Left lung (tissue), 14 donors: ENCODE data around the gene CLDN4. TPM values are rescaled to one million over a fixed set of nuclear protein-coding genes. Genes with fewer than 3 reads are reported as not detected.
"Not testable (repeated sequence)": the region's sequence is repeated elsewhere in the genome, so short reads cannot be mapped to it uniquely, and the experiment has no call there.

Experiments used
- ATAC-seq: fragments of 200-7000 bp; cut with Tn5 transposase; one replicate; pipeline ENCODE4 v1.9.1; 2020; ENCODE audit warnings: moderate library complexity
- DNase-seq, 4 donors: peaks; one replicate each; pipeline ENCODE4 v3.0.0-alpha.2; 2013 to 2020
- H3K27ac ChIP-seq, 2 donors: fragments of 200-600 bp; sonication (generic) in 1 of 2; one replicate each; pipeline versions ENCODE4 v1.5.0 to v1.8.0; 2020 to 2021
- H3K27me3 ChIP-seq, 2 donors: fragments of 200-600 bp; sonication (generic) in 1 of 2; one replicate each; pipeline versions ENCODE4 v1.5.0 to v1.8.0; 2020 to 2021
- H3K36me3 ChIP-seq, 2 donors: fragments of 200-600 bp; sonication (generic) in 1 of 2; one replicate each; pipeline versions ENCODE4 v1.5.0 to v1.8.0; 2020 to 2021
- H3K4me1 ChIP-seq, 2 donors: fragments of 200-600 bp; one replicate each; pipeline ENCODE4 v1.8.0; 2021
- H3K4me3 ChIP-seq, 2 donors: fragments of 200-600 bp; sonication (generic) in 1 of 2; one replicate each; pipeline versions ENCODE4 v1.5.0 to v1.8.0; 2020 to 2021; ENCODE audit warnings: mild to moderate bottlenecking in 1 of 2
- H3K9me3 ChIP-seq, 2 donors: fragments of 200-600 bp; sonication (generic) in 1 of 2; one replicate each; pipeline versions ENCODE4 v1.5.0 to v1.8.0; 2020 to 2021
- intact Hi-C, 2 donors: fragments of 100-400 bp; cut with DNase I; formaldehyde crosslinking; loops; one replicate each; pipeline versions ENCODE4 v1.11.2 to v1.14.2; 2022
- long read RNA-seq, 12 donors: library from polyadenylated mRNA in 2 of 12; unstranded in 2 of 12; transcript quantifications; one replicate each; pipeline ENCODE4 v2.0.0 and lab custom pipeline, GENCODE V29; 2019 to 2026
- polyA plus RNA-seq, 6 donors: library from polyadenylated mRNA; unstranded; fragments of 120-200 nt; gene quantifications; one replicate each; pipeline ENCODE4 v1.2.1, GENCODE V29; 2013; ENCODE audit not compliant: insufficient read length in 6 of 6
- total RNA-seq, 2 donors: library from RNA; stranded (reverse); fragmentation: NEBNext Ultra II Directional; extraction: Animal tissue kit (Norgen Biotek cat#: 25700); gene quantifications; one replicate each; pipeline ENCODE4 v1.2.1, GENCODE V29; 2021
- TF ChIP-seq, protein P1 (sequence below), 2 donors: fragments of 200-600 bp; sonication (generic) in 1 of 2; IDR thresholded peaks; one replicate each; pipeline versions ENCODE4 v1.5.0 to v1.8.0; 2021; ENCODE audit warnings: antibody characterized with exemption in 2 of 2
- donor health status: DM: no; HTN: yes; CAD: no.
- donor health status: DM: no; HTN: no; CAD: no.

The CLDN4 gene, protein sequence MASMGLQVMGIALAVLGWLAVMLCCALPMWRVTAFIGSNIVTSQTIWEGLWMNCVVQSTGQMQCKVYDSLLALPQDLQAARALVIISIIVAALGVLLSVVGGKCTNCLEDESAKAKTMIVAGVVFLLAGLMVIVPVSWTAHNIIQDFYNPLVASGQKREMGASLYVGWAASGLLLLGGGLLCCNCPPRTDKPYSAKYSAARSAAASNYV
- total RNA-seq (100 to 1,000 TPM; 108 to 219 TPM), polyA plus RNA-seq (10 to 100 TPM; 67.1 to 99.4 (median 86.7) TPM)
- long read RNA-seq, donor 1, full-length matches to known transcripts = 152 of 152 reads
- long read RNA-seq, donor 1, partial matches to known transcripts = 0 of 152 reads
- long read RNA-seq, donor 1, other reads (novel, unspliced or antisense) = 0 of 152 reads
- long read RNA-seq, donor 2, transcript CLDN4-201 (1 exons, 1,831 nt) = major isoform, 81 of 81 reads
- long read RNA-seq, donor 2, partial matches to known transcripts = 0 of 81 reads
- long read RNA-seq, donor 2, other reads (novel, unspliced or antisense) = 0 of 81 reads
- long read RNA-seq, donor 3, transcript CLDN4-201 (1 exons, 1,831 nt) = major isoform, 87 of 87 reads
- long read RNA-seq, donor 3, partial matches to known transcripts = 0 of 87 reads
- long read RNA-seq, donor 3, other reads (novel, unspliced or antisense) = 0 of 87 reads
- long read RNA-seq, donor 4, transcript CLDN4-201 (1 exons, 1,831 nt) = major isoform, 201 of 202 reads
- long read RNA-seq, donor 4, partial matches to known transcripts = 0 of 202 reads
- long read RNA-seq, donor 4, other reads (novel, unspliced or antisense) = 1 of 202 reads
- long read RNA-seq, donor 5, transcript CLDN4-201 (1 exons, 1,831 nt) = major isoform, 127 of 127 reads
- long read RNA-seq, donor 5, partial matches to known transcripts = 0 of 127 reads
- long read RNA-seq, donor 5, other reads (novel, unspliced or antisense) = 0 of 127 reads
- long read RNA-seq, donor 6, transcript CLDN4-201 (1 exons, 1,831 nt) = major isoform, 95 of 95 reads
- long read RNA-seq, donor 6, partial matches to known transcripts = 0 of 95 reads
- long read RNA-seq, donor 6, other reads (novel, unspliced or antisense) = 0 of 95 reads
- long read RNA-seq, donor 7, transcript CLDN4-201 (1 exons, 1,831 nt) = major isoform, 68 of 68 reads
- long read RNA-seq, donor 7, partial matches to known transcripts = 0 of 68 reads
- long read RNA-seq, donor 7, other reads (novel, unspliced or antisense) = 0 of 68 reads
- long read RNA-seq, donor 8, transcript CLDN4-201 (1 exons, 1,831 nt) = major isoform, 90 of 95 reads
- long read RNA-seq, donor 8, partial matches to known transcripts = 5 of 95 reads
- long read RNA-seq, donor 8, other reads (novel, unspliced or antisense) = 0 of 95 reads
- long read RNA-seq, donor 9, partial matches to known transcripts = 0 of 1 reads
- long read RNA-seq, donor 9, other reads (novel, unspliced or antisense) = 0 of 1 reads
- long read RNA-seq, donor 10, transcript CLDN4-201 (1 exons, 1,831 nt) = major isoform, 151 of 151 reads
- long read RNA-seq, donor 10, partial matches to known transcripts = 0 of 151 reads
- long read RNA-seq, donor 10, other reads (novel, unspliced or antisense) = 0 of 151 reads
- long read RNA-seq, donor 11 = 0 reads
- long read RNA-seq, donor 12, transcript CLDN4-201 (1 exons, 1,831 nt) = major isoform, 100 of 105 reads
- long read RNA-seq, donor 12, partial matches to known transcripts = 0 of 105 reads
- long read RNA-seq, donor 12, other reads (novel, unspliced or antisense) = 5 of 105 reads

DNA sequence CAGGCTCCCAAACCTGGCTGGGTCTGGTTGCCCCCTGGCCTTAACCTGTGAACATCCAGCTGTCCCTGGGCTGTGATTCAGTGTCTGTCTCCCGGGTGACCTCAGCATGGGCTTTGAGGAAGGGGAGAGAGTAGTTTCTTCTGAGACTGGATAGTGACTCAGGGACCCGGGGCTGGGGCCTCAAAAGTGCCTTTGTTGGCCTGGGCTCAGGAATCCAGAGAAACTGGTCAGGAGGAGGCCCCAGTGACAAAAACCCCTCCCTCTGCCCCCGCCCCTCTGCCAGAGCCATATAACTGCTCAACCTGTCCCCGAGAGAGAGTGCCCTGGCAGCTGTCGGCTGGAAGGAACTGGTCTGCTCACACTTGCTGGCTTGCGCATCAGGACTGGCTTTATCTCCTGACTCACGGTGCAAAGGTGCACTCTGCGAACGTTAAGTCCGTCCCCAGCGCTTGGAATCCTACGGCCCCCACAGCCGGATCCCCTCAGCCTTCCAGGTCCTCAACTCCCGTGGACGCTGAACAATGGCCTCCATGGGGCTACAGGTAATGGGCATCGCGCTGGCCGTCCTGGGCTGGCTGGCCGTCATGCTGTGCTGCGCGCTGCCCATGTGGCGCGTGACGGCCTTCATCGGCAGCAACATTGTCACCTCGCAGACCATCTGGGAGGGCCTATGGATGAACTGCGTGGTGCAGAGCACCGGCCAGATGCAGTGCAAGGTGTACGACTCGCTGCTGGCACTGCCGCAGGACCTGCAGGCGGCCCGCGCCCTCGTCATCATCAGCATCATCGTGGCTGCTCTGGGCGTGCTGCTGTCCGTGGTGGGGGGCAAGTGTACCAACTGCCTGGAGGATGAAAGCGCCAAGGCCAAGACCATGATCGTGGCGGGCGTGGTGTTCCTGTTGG is at the start of gene CLDN4:
CLDN4 (plus strand) TSS at position 316 of the 903 bp plus-strand sequence; CDS start at position 522, 206 bp downstream.
- no peaks in the 10 kb centered on the region for H3K9me3 ChIP-seq
- peak within 1 kb of the TSS; percentile 66 to 86 for H3K27ac ChIP-seq
- H3K4me3 ChIP-seq = peak within 1 kb of the TSS; percentile 31 to 48
- peaks cover 19 to 31% of the 10 kb centered on the region in 2 donors for H3K4me1 ChIP-seq
- peaks cover 0 to 9% of the 10 kb centered on the region in 2 donors for H3K27me3 ChIP-seq
- TF ChIP-seq, protein P1, sequence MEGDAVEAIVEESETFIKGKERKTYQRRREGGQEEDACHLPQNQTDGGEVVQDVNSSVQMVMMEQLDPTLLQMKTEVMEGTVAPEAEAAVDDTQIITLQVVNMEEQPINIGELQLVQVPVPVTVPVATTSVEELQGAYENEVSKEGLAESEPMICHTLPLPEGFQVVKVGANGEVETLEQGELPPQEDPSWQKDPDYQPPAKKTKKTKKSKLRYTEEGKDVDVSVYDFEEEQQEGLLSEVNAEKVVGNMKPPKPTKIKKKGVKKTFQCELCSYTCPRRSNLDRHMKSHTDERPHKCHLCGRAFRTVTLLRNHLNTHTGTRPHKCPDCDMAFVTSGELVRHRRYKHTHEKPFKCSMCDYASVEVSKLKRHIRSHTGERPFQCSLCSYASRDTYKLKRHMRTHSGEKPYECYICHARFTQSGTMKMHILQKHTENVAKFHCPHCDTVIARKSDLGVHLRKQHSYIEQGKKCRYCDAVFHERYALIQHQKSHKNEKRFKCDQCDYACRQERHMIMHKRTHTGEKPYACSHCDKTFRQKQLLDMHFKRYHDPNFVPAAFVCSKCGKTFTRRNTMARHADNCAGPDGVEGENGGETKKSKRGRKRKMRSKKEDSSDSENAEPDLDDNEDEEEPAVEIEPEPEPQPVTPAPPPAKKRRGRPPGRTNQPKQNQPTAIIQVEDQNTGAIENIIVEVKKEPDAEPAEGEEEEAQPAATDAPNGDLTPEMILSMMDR (IDR thresholded peaks at IDR 0.05) = no peak
- DNase-seq (peak; percentile 53 to 90 (median 86)), ATAC-seq (peak; percentile 63)
- intact Hi-C loops = no loop called here
- H3K36me3 ChIP-seq = no peaks in the 10 kb centered on the region

DNA sequence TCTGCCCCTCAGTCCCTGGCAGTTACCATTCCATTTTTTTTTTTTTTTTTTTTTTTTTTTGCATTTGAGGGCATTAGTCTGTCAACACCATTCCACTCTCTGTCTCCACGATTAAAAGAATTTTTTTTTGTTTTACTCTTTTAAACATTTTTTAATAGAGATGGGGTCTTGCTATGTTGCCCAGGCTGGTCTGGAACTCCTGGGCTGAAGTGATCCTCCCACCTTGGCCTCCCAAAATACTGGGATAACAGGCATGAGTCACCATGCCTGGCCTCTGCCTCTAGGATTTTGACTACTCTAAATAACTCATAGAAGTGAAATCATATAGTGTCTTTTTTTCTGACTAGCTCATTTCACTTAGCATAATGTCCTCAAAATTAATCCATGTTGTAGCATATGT is 44.2 kb upstream of the CLDN4 start:
- ATAC-seq = no peak
- intact Hi-C loops = no loop called here
- Histone ChIP-seq H3K4me1 (no peaks in the 10 kb centered on the region), H3K9me3 (no peaks in the 10 kb centered on the region), H3K36me3 (no peaks in the 10 kb centered on the region), H3K4me3 (no peak overlapping the region), H3K27me3 (no peaks in the 10 kb centered on the region), H3K27ac (no peak overlapping the region)
- TF ChIP-seq, protein P1 (IDR thresholded peaks at IDR 0.05) = no peak
- DNase-seq = no peak

DNA sequence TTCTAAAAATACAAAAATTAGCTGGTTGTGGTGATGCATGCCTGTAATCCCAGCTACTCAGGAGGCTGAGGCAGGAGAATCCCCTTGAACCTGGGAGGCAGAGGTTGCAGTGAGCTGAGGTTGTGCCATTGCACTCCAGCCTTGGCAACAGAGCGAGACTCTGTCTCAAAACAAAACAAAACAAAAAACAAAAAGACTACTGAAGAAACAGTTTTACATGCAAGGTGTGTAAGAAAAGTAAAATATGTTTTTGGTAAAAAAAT is 43.1 kb upstream of the CLDN4 start:
- H3K36me3 ChIP-seq, H3K4me3 ChIP-seq, H3K27ac ChIP-seq, H3K4me1 ChIP-seq, H3K27me3 ChIP-seq, intact Hi-C loops, DNase-seq, H3K9me3 ChIP-seq, ATAC-seq: not testable (repeated sequence)

DNA sequence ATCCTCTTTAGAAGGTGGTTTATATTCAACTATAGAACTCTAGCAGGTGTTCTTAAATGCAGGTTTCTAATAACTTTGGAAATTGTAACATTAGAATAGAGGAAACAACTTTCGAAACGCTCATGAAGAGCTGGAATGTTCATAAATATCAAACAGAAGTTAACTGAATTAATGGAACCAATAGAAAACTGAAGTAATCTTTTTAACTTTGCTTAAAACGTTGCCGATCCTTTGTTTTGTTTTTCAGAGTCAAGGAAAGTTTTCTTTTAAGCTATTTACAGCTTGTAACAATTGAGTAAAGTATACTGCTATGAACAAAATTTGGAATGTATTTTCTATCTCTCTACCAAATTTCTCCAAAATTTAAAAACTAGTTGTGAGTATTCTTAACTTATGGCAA is 41.7 kb upstream of the CLDN4 start:
- no peak overlapping the region for H3K27ac ChIP-seq
- DNase-seq (no peak), ATAC-seq (no peak)
- no peaks in the 10 kb centered on the region for H3K9me3 ChIP-seq
- no peaks in the 10 kb centered on the region for H3K4me1 ChIP-seq
- TF ChIP-seq, protein P1 (IDR thresholded peaks at IDR 0.05) = no peak
- no peak overlapping the region for H3K4me3 ChIP-seq
- intact Hi-C loops = no loop called here
- no peaks in the 10 kb centered on the region for H3K36me3 ChIP-seq
- H3K27me3 ChIP-seq = no peaks in the 10 kb centered on the region

DNA sequence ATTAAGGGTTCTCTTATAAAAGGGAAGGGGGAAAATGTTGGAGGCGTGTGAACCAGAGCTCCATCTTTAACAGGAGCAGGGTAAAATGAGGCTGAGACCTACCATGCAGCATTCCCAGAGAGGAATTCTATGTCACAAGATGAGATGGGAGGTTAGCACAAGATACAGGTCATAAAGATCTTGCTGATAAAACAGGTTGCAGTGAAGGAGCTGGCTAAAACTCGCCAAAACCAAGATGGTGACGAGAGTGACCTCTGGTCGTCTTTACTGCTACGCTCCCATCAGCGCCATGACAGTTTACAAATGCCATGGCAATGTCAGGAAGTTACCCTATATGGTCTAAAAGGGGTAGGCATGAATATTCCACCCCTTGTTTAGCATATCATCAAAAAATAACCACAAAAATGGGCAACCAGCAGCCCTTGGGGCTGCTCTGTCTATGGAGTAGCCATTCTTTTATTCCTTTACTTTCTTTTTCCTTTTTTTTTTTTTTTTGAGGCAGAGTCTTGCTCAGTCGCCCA is 39.6 kb upstream of the CLDN4 start:
- DNase-seq, ATAC-seq, H3K4me1 ChIP-seq, H3K4me3 ChIP-seq, H3K9me3 ChIP-seq, H3K27me3 ChIP-seq, H3K27ac ChIP-seq, H3K36me3 ChIP-seq, intact Hi-C loops: not testable (repeated sequence)

DNA sequence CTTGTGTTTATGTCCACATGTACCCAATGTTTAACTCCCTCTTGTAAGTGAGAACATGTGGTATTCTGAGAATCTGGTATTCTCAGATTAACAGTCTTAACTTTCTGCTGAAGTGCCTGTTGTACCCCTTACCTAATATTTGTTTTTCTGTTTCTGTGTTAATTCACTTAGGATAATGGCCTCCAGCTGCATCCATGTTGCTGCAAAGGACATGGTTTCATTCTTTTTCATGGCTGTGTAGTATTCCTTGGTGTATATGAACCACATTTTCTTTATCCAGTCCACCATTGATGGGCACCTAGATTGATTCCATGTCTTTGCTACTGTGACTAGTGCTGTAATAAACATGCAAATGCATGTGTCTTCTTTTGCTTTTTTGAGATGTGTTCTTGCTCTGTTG is 35.6 kb upstream of the CLDN4 start:
- ATAC-seq = not testable (repeated sequence)

DNA sequence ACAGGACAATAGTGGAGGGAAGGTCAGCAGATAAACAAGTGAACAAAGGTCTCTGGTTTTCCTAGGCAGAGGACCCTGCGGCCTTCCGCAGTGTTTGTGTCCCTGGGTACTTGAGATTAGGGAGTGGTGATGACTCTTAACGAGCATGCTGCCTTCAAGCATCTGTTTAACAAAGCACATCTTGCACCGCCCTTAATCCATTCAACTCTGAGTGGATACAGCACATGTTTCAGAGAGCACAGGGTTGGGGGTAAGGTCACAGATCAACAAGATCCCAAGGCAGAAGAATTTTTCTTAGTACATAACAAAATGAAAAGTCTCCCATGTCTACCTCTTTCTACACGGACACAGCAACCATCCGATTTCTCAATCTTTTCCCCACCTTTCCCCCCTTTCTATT is 34.1 kb upstream of the CLDN4 start:
- intact Hi-C loops, DNase-seq, H3K4me3 ChIP-seq, ATAC-seq, H3K36me3 ChIP-seq, H3K4me1 ChIP-seq, H3K27me3 ChIP-seq, H3K9me3 ChIP-seq, H3K27ac ChIP-seq: not testable (repeated sequence)

More for the DNA sequence above, 35.6 kb upstream of the CLDN4 start:
- H3K36me3 ChIP-seq, H3K9me3 ChIP-seq, DNase-seq, H3K4me1 ChIP-seq, intact Hi-C loops, H3K27me3 ChIP-seq, H3K27ac ChIP-seq, H3K4me3 ChIP-seq: not testable (repeated sequence)

DNA sequence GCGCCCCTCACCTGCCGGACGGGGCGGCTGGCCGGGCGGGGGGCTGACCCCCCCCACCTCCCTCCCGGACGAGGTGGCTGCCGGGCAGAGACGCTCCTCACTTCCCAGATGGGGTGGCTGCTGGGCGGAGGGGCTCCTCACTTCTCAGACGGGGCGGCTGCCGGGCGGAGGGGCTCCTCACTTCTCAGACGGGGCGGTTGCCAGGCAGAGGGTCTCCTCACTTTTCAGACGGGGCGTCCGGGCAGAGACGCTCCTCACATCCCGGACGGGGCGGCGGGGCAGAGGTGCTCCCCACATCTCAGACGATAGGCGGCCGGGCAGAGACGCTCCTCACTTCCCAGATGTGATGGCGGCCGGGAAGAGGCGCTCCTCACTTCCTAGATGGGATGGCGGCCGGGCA is 33.6 kb upstream of the CLDN4 start:
- H3K4me3 ChIP-seq, intact Hi-C loops, H3K27me3 ChIP-seq, ATAC-seq, H3K4me1 ChIP-seq, H3K36me3 ChIP-seq, H3K9me3 ChIP-seq, DNase-seq, H3K27ac ChIP-seq: not testable (repeated sequence)
